Cerebellar cortex (tissue), 1 donor: ENCODE measurements around the gene PXDN.
"Not testable (repeated sequence)": the region's sequence is repeated elsewhere in the genome, so short reads cannot be mapped to it uniquely, and the experiment has no call there.

Experiments
- DNase-seq: peaks from one replicate; pipeline ENCODE4 v3.0.0-alpha.2; 2015; ENCODE audit warnings: low spot score

The PXDN gene

GRCh38 chr2:1744446-1745170 is at the start of gene PXDN:
Gene PXDN (minus strand): TSS chr2:1744515. CDS start chr2:1744455, 60 bp downstream.
- DNase-seq = no peak

DNA sequence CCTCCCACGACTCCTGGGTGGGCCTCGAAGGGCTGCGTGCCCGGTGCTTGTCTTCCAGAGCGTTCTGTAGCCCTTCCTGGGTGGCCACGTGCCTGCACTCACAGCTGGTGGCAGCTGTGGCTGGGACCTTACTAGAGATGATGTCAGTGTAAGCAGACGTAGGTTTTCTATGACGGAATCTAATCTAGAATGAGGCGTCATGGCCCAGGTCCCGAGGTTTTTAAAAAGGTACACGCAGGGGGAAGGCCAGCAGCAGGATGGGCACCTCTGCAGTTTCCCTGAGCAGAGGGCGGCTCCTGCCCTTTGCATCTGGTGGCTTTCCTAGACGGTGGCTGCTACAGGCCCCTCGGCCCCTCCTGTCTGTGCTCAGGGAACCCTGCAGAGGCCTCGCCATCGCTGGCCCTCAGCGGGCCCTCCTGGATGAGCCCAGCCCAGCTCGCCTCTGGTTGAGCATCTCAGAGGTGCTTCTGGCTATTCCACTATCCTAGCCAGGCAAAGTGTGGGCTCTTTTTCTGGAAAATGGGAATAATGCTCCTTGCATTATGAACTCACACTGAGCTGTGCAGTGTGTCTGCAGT is 49.6 kb upstream of the PXDN start:
- no peak for DNase-seq

DNA sequence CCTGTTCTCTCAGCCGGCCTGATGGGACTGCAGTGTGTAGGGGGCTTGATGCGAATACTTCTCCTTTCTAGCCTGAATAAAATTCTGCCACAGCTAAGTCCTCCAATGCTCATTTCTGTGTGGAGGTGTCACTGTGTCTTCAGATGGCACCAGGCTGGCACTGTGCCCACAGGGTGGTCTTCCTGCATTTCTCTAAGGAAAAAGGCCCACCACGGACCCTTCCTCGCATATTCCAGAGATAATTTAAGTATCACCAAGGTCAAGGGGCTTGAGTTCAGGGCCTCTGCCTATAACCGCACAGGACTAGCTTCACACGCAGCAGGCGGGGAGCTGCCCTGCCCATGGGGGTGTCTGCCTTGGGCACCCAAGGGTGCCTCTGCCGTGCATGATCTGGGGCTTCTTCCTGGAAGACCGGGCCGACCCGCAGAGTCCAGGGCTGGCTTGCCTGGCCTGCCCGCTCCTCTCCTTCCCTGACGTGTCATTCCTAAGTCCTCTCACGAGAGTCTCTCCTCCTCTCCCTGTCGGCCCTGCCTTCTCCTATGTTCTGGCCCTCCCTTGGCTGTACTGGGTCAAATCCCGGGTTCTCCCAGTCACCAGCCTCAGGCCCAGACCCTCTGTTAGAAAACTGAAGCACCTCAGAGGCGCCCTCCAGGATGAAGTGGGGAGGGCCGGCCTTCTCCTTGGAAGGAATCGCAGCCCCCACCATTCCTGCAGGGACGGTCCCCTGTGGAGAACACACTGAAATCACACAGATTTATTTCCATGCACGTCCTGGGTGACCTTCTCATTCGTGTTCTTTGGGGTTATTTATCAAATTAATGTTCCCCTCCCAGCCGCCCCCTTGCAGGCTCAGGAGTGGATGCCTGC is 48.9 kb upstream of the PXDN start:
- no peak for DNase-seq

DNA sequence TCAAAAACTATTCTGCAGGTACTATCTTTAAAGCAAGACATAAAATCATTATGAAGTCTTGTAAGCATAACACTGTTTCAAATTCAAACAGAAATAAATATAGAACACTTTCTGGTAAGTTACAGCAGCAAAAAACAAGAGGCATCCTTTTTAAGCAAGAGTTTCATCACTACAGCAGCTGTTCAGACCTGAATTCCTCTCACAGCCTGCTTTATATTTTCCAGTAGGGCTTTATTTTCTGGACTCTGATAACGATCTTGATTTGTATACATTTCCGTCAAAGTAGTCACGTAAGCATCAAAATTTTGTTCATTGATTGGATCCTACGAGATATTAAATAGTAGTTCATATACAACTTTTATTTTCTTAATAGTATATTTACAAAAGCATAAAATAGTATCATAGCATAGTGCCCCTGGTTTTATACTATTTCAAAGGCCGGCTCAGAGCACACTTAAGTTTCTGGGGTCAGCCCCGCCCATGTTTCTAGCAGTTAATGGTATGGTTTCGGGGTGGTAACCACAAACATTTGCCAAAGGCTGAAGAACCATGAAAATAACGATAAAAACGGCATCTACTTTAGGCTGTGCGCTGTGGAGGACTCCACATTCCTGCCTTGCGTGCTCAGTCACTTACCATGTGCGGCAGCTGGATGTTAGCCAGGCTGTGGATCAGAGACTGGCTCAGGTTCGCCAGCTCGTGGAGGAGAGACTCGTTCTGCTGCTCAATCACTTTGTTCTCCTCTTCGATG is 47.5 kb upstream of the PXDN start:
- DNase-seq = no peak

- no peak for DNase-seq
Measured at GRCh38 chr2:1791006-1791605, 46.8 kb upstream of the PXDN start.

DNA sequence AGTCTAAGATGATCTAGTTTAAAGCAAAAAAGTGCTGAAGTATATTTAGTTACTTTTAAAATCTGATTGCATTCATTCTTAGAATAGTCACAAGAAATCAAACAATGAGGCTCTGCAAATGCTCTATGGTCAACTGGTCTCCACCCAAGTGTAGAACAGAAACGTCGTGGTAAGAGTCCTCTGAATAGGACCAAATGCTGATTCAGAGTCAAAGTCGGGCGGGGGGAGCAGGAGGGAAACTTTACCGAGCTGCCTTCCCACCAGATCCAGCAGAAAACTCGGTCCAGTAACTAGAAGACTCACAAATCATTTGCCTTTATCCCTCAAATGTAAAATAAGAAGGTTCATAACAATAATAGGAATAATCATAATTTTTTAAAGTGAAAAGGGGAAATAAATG is 46.2 kb upstream of the PXDN start:
- no peak for DNase-seq

DNA sequence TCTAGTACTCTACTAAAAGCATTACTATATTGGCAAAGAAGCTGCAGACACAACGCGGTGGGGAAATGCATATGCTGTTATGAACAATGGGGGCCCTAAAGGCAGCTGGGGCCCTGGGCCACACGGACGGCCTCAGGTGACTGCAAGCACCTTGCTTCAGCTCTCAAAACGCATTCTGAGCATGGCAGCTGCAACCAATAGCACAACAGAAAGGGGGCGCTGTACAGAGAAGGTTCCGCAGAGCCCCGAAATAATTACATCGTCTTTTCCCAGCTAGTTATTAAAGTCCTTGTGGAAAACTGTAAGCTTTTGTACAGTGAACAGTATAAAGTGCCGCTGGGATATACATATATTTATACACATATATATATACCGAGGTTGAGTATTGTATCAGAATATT is 45.3 kb upstream of the PXDN start:
- no peak for DNase-seq

GRCh38 chr2:1788478-1788959 is 44.2 kb upstream of the PXDN start:
- no peak for DNase-seq

GRCh38 chr2:1787755-1788477 is 43.6 kb upstream of the PXDN start:
- DNase-seq = no peak

GRCh38 chr2:1784986-1785617 is 40.8 kb upstream of the PXDN start:
- no peak for DNase-seq

DNA sequence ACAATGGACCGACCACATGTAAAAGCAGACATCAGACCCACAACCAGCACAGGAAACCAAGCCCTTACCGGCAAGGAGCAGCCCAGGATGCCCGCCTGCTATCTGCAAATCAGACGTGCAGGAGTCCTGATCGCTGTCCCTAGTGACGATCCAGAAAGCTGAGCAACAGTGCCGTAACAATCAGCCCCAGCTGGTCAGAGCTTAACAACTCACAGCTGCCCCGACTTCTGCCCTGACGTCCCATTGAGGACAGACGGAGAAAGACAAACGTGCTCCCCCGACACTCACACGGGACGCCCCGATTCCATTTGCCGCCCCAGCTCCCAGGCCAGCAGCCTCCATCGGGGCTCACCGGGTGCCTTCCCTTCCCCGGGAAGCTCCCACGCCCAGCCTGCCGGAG is 39.8 kb upstream of the PXDN start:
- DNase-seq = no peak

GRCh38 chr2:1782514-1782913 is 38.2 kb upstream of the PXDN start:
- DNase-seq = no peak

DNA sequence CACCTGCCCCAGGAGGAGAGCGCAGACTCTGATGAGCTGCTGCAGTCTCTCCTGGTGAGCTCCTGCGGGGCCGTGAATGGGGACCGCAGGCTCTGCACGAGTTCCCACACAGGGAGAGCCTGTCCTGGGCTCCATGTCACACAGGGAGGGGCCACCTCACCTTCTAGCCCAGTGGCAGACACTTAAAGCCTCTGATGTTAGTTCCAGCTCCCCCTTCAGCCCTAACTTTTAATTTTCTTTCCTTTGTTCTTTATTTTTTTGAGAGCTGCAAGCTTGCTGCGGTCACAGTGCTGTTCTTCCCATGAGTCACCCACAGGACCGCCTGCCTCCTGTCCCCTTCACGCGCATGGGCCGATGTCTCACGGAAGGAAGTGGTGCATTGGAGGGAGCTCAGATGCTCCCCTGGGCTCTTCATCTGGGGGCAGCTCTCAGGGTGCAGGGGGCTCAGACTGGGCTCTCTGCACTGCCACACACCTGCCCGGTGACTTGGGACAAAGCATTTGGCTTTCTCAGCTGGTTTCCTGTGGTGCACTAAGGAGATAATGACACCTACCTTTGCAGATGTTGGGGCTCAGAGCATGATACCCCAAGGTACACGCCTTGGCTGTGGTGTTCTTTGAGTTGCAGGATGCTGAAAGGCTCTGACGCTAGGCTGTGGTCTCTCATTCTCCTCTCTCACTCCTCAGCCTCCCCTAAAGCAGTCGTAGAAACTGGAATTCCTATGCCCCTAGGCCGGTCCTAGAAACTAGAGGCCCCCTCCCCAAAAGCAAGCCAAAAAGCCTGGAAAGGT is 37.2 kb upstream of the PXDN start:
- no peak for DNase-seq

DNA sequence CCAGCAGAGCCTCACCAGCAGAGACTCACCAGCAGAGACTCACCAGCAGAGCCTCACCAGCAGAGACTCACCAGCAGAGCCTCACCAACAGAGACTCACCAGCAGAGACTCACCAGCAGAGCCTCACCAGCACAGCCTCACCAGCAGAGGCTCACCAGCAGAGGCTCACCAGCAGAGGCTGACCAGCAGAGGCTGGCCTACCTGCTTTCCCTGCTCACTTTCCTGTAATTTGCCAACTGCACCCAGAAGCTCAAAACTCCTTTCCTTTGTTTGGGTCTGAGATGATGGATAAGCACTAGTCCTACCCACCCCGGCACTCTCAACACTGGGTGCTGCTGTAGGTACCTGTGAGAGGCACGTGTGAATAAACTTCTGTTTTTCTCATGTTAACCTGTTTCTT is 36.4 kb upstream of the PXDN start:
- DNase-seq = no peak

GRCh38 chr2:1780054-1780453 is 35.7 kb upstream of the PXDN start:
- DNase-seq = not testable (repeated sequence)

GRCh38 chr2:1778566-1778965 is 34.3 kb upstream of the PXDN start:
- no peak for DNase-seq

GRCh38 chr2:1777781-1778180 is 33.5 kb upstream of the PXDN start:
- no peak for DNase-seq

DNA sequence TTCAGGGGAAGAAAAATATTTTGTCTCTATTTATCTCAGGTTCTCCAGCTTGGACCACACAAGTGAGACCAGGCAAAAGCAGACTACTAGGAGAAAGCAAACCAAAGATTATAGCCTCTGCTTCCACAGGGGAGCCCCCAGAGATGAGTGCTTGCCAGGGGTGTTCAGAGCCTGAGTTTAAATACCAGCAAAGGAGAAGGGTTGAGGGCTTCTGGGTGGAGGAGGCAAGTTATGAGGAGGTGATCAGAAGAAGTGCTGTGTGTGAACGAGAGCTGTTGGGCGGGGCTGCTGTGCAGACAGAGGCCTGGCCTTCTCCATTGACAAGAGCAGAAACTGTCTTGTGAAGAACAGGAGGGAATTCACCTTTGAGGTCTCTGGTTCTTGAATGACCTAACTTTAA is 32.8 kb upstream of the PXDN start:
- DNase-seq = no peak

DNA sequence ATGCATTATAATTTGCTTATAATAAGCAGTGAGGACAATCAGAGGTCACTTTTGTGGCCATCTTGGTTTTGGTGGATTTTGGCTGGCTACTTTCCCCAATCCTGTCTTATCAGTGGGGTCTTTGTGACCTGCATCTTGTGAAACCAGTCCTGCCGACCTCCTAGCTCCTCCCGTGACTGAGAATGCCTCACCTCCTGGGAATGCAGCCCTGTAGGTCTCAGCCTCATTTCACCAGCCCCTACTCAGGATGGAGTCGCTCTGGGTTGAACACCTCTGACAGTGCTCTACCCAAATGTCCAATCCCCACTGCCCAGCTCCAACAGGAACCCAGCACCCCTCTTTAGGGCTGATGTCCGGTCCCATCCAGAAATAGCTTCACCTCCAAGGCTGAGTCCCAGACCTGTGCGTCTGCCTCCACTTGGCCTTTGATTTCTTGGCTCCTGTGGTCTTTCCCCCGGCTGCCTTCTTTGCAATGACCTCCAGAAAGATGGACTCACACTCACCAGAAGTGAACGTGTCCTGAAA is 31.3 kb upstream of the PXDN start:
- no peak for DNase-seq

DNA sequence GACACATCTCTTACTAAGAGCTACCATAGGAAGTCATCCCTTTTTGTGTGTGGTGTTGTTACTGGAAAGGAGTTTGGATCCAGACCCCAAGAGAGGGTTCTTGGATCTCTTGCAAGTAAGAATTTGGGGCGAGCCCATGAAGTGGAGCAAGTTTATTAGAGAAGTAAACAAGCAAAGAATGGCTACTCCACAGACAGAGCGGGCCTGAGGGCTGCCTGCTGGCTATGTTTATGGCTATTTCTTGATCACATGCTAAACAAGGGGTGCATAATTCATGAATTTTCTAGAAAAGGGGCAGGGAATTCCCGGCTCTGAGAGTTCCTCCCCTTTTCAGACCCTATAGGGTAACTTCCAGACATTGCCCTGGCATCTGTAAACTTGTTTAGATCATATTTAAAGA is 30.6 kb upstream of the PXDN start:
- no peak for DNase-seq
